Calu3 (cell line): ENCODE data around the gene PARVB. TPM values are rescaled to one million over a fixed set of nuclear protein-coding genes. Genes with fewer than 3 reads are reported as not detected.

Experiments
- BruUV-seq: library from RNA; stranded (reverse); fragments of 400-500 nt; replicated peaks from 2 replicates; lab custom pipeline; 2021; lab: Mats Ljungman, UMichigan
- CTCF ChIA-PET: fragments of 300-600 bp; sonication (Branson Sonifier 250); formaldehyde crosslinking; loops from one replicate; lab custom pipeline; 2022; ENCODE audit warnings: antibody characterized with exemption; lab: Charles Lee
- DNase-seq: peaks from one replicate; pipeline ENCODE4 v3.0.0; 2022
- H3K27ac Mint-ChIP-seq: one replicate; pipeline ENCODE4 v1.8.0; 2022; ENCODE audit warnings: mixed read lengths; ENCODE audit not compliant: unreplicated experiment
- H3K27me3 Mint-ChIP-seq: one replicate; pipeline ENCODE4 v1.8.0; 2022; ENCODE audit warnings: mixed read lengths; ENCODE audit not compliant: unreplicated experiment
- H3K36me3 Mint-ChIP-seq: one replicate; pipeline ENCODE4 v1.8.0; 2022; ENCODE audit warnings: mild to moderate bottlenecking, moderate library complexity, mixed read lengths; ENCODE audit not compliant: insufficient read depth, unreplicated experiment
- H3K4me1 Mint-ChIP-seq: one replicate; pipeline ENCODE4 v1.8.0; 2022; ENCODE audit warnings: mild to moderate bottlenecking, low read depth, mixed read lengths; ENCODE audit not compliant: unreplicated experiment
- H3K4me3 Mint-ChIP-seq: one replicate; pipeline ENCODE4 v1.8.0; 2022; ENCODE audit warnings: mild to moderate bottlenecking, low read depth, moderate library complexity, mixed read lengths; ENCODE audit not compliant: unreplicated experiment
- H3K9me3 Mint-ChIP-seq: one replicate; pipeline ENCODE4 v1.8.0; 2022; ENCODE audit warnings: low read depth, mixed read lengths; ENCODE audit not compliant: unreplicated experiment
- CTCF ChIP-seq: fragments of 200-600 bp; IDR thresholded peaks from one replicate; pipeline ENCODE4 v1.8.0; 2022; ENCODE audit warnings: antibody characterized with exemption; ENCODE audit not compliant: unreplicated experiment
- intact Hi-C: fragments of 100-400 bp; cut with micrococcal nuclease; formaldehyde crosslinking; loops from one replicate; pipeline ENCODE4 v1.10.0; 2022; ENCODE audit not compliant: unreplicated experiment
- total RNA-seq: library from RNA; stranded (reverse); gene quantifications from 2 replicates; pipeline ENCODE4 v1.2.3, GENCODE V29; 2022

PARVB gene
- total RNA-seq, 1 experiment from 2014 or later, result 15.6 TPM

- DNase-seq, result no peak
- Mint-ChIP-seq H3K36me3 (peaks cover 58% of the 10 kb centered on the region), H3K4me3 (no peak overlapping the region), H3K4me1 (no peaks in the 10 kb centered on the region), H3K9me3 (no peaks in the 10 kb centered on the region), H3K27ac (no peak overlapping the region), H3K27me3 (no peaks in the 10 kb centered on the region)
- BruUV-seq, result no TSS peak
- intact Hi-C loops, result no loop called here
- no peak for TF ChIP-seq CTCF
- CTCF ChIA-PET, result no interaction called here
These were observed 35.8 kb upstream of the PARVB start for GRCh38 chr22:43988116-43988820.

- TF ChIP-seq CTCF, result no peak
- BruUV-seq, result no TSS peak
- no peaks in the 10 kb centered on the region for H3K4me1 Mint-ChIP-seq
- no peak overlapping the region for H3K27ac Mint-ChIP-seq
- no peaks in the 10 kb centered on the region for H3K9me3 Mint-ChIP-seq
- H3K27me3 Mint-ChIP-seq, result no peaks in the 10 kb centered on the region
- DNase-seq, result no peak
- intact Hi-C loops, result no loop called here
- CTCF ChIA-PET, result no interaction called here
- peaks cover 61% of the 10 kb centered on the region for H3K36me3 Mint-ChIP-seq
- no peak overlapping the region for H3K4me3 Mint-ChIP-seq
These were observed 35.1 kb upstream of the PARVB start for GRCh38 chr22:43988960-43989359.

GRCh38 chr22:43990044-43990443 is 34.1 kb upstream of the PARVB start:
- DNase-seq, result no peak
- intact Hi-C loops, result no loop called here
- Mint-ChIP-seq H3K27ac (no peak overlapping the region), H3K4me1 (no peaks in the 10 kb centered on the region), H3K36me3 (peaks cover 64% of the 10 kb centered on the region), H3K27me3 (no peaks in the 10 kb centered on the region), H3K4me3 (no peak overlapping the region), H3K9me3 (no peaks in the 10 kb centered on the region)
- no TSS peak for BruUV-seq
- TF ChIP-seq CTCF, result no peak
- CTCF ChIA-PET, result interaction anchor here (0.7 kb wide), 1 partner anchor 139 kb away, joined by 3 read pairs; no protein-coding TSS in a partner anchor

GRCh38 chr22:43991316-43992020 is 32.6 kb upstream of the PARVB start:
- CTCF ChIA-PET, result interaction anchor here (0.6 kb wide), 1 partner anchor 1228 kb away, joined by 3 read pairs; no protein-coding TSS in a partner anchor
- Mint-ChIP-seq H3K27me3 (no peaks in the 10 kb centered on the region), H3K4me3 (no peak overlapping the region), H3K27ac (no peak overlapping the region), H3K36me3 (peaks cover 52% of the 10 kb centered on the region), H3K9me3 (no peaks in the 10 kb centered on the region), H3K4me1 (no peaks in the 10 kb centered on the region)
- no peak for TF ChIP-seq CTCF
- DNase-seq, result no peak
- BruUV-seq, result no TSS peak
- intact Hi-C loops, result no loop called here
